Progenitor cell of endocrine pancreas (in vitro differentiated cells): ENCODE measurements around the gene CTTNBP2NL. TPM values are rescaled to one million over a fixed set of nuclear protein-coding genes. Genes with fewer than 3 reads are reported as not detected.

ENCODE experiments used
- DNase-seq: peaks from one replicate; pipeline ENCODE4 v3.0.0; 2021; ENCODE audit warnings: low spot score; ENCODE audit not compliant: unreplicated experiment
- H3K27ac Mint-ChIP-seq: 2 replicates; pipeline ENCODE4 v1.8.0; 2021; ENCODE audit warnings: mild to moderate bottlenecking, moderate library complexity, mixed read lengths
- H3K27me3 Mint-ChIP-seq: 2 replicates; pipeline ENCODE4 v1.8.0; 2021; ENCODE audit warnings: mixed read lengths
- H3K36me3 Mint-ChIP-seq: 2 replicates; pipeline ENCODE4 v1.8.0; 2022; ENCODE audit warnings: mixed read lengths; ENCODE audit not compliant: insufficient read depth
- H3K4me1 Mint-ChIP-seq: 2 replicates; pipeline ENCODE4 v1.8.0; 2021; ENCODE audit warnings: low read depth, mixed read lengths
- H3K4me3 Mint-ChIP-seq: 2 replicates; pipeline ENCODE4 v1.8.0; 2021; ENCODE audit warnings: low read depth, mild to moderate bottlenecking, moderate library complexity, mixed read lengths
- H3K9me3 Mint-ChIP-seq: 2 replicates; pipeline ENCODE4 v1.8.0; 2021; ENCODE audit warnings: low read depth, mixed read lengths
- CTCF ChIP-seq: fragments of 200-600 bp; sonication (generic); IDR thresholded peaks from one replicate; pipeline ENCODE4 v1.5.0; 2021; ENCODE audit warnings: antibody characterized with exemption, mild to moderate bottlenecking; ENCODE audit not compliant: unreplicated experiment
- total RNA-seq: library from RNA; stranded (reverse); gene quantifications from 2 replicates; pipeline ENCODE4 v1.2.1, GENCODE V29; 2021

CTTNBP2NL gene
- total RNA-seq, 1 donor from 2014 or later = 46.0 TPM

- Mint-ChIP-seq H3K9me3 (no peaks in the 10 kb centered on the region), H3K4me1 (peaks cover 2% of the 10 kb centered on the region), H3K27me3 (no peaks in the 10 kb centered on the region), H3K27ac (no peak overlapping the region), H3K36me3 (peaks cover 27% of the 10 kb centered on the region), H3K4me3 (no peak overlapping the region)
- no peak for TF ChIP-seq CTCF
- DNase-seq = no peak
Measured at GRCh38 chr1:112454316-112454715, 58.3 kb downstream of the CTTNBP2NL start.

GRCh38 chr1:112457241-112457640 is 61.2 kb downstream of the CTTNBP2NL start:
- Mint-ChIP-seq H3K27ac (no peak overlapping the region), H3K27me3 (no peaks in the 10 kb centered on the region), H3K36me3 (peaks cover 21% of the 10 kb centered on the region), H3K4me3 (no peak overlapping the region), H3K9me3 (no peaks in the 10 kb centered on the region), H3K4me1 (peaks cover 30% of the 10 kb centered on the region)
- DNase-seq = no peak
- TF ChIP-seq CTCF = no peak

GRCh38 chr1:112457955-112458354 is 61.9 kb downstream of the CTTNBP2NL start:
- TF ChIP-seq CTCF = no peak
- no peak for DNase-seq
- peaks cover 21% of the 10 kb centered on the region for H3K36me3 Mint-ChIP-seq
- no peaks in the 10 kb centered on the region for H3K9me3 Mint-ChIP-seq
- H3K4me1 Mint-ChIP-seq = peaks cover 36% of the 10 kb centered on the region
- H3K27ac Mint-ChIP-seq = no peak overlapping the region
- no peaks in the 10 kb centered on the region for H3K27me3 Mint-ChIP-seq
- no peak overlapping the region for H3K4me3 Mint-ChIP-seq

GRCh38 chr1:112458756-112459155 is 62.7 kb downstream of the CTTNBP2NL start:
- peaks cover 38% of the 10 kb centered on the region for H3K4me1 Mint-ChIP-seq
- no peak overlapping the region for H3K4me3 Mint-ChIP-seq
- no peak overlapping the region for H3K27ac Mint-ChIP-seq
- no peak for TF ChIP-seq CTCF
- H3K9me3 Mint-ChIP-seq = no peaks in the 10 kb centered on the region
- H3K27me3 Mint-ChIP-seq = peaks cover 2% of the 10 kb centered on the region
- H3K36me3 Mint-ChIP-seq = peaks cover 21% of the 10 kb centered on the region
- DNase-seq = no peak

- H3K4me3 Mint-ChIP-seq = no peak overlapping the region
- DNase-seq = no peak
- H3K9me3 Mint-ChIP-seq = no peaks in the 10 kb centered on the region
- H3K36me3 Mint-ChIP-seq = peaks cover 16% of the 10 kb centered on the region
- no peak overlapping the region for H3K27ac Mint-ChIP-seq
- peaks cover 45% of the 10 kb centered on the region for H3K4me1 Mint-ChIP-seq
- H3K27me3 Mint-ChIP-seq = peaks cover 15% of the 10 kb centered on the region
- no peak for TF ChIP-seq CTCF
Measured at GRCh38 chr1:112460615-112461014, 64.6 kb downstream of the CTTNBP2NL start.
